Uterus (tissue), 4 donors: ENCODE measurements around the gene CCDC112. TPM values are rescaled to one million over a fixed set of nuclear protein-coding genes. Genes with fewer than 3 reads are reported as not detected.

Experiments used
- DNase-seq, 2 donors: peaks; one replicate each; pipeline ENCODE4 v3.0.0-alpha.2; 2019 to 2020
- H3K27ac ChIP-seq, 2 donors: fragments of 200-600 bp; sonication (generic); 1 replicate in 1 of 2; 2 replicates in 1 of 2; pipeline ENCODE4 v1.5.1; 2016 to 2018
- H3K27me3 ChIP-seq, 2 donors: fragments of 200-600 bp; sonication (generic); one replicate each; pipeline ENCODE4 v1.5.1; 2018 to 2019; ENCODE audit warnings: control low read depth in 1 of 2
- H3K36me3 ChIP-seq, 2 donors: fragments of 200-600 bp; sonication (generic); one replicate each; pipeline ENCODE4 v1.5.1; 2019; ENCODE audit warnings: control low read depth in 1 of 2
- H3K4me1 ChIP-seq, 2 donors: fragments of 200-600 bp; sonication (generic); one replicate each; pipeline ENCODE4 v1.5.1; 2018 to 2019; ENCODE audit warnings: control low read depth in 1 of 2
- H3K4me3 ChIP-seq, 2 donors: fragments of 200-600 bp; sonication (generic); 1 replicate in 1 of 2; 2 replicates in 1 of 2; pipeline ENCODE4 v1.5.1; 2018 to 2019; ENCODE audit warnings: mild to moderate bottlenecking in 1 of 2
- H3K9me3 ChIP-seq, 2 donors: fragments of 200-600 bp; sonication (generic); one replicate each; pipeline ENCODE4 v1.5.1; 2019; ENCODE audit warnings: control low read depth in 1 of 2
- CTCF ChIP-seq, 4 experiments: fragments of 200-600 bp in 2 of 4; fragments of 450-650 bp in 2 of 4; sonication (generic) in 2 of 4; IDR thresholded peaks; one replicate each; pipeline ENCODE4 v1.5.1; 2016 to 2019; ENCODE audit warnings: antibody characterized with exemption in 4 of 4, mild to moderate bottlenecking in 2 of 4, moderate library complexity in 1 of 4
- POLR2A ChIP-seq, 2 donors: fragments of 450-650 bp; IDR thresholded peaks; one replicate each; pipeline ENCODE4 v1.6.1; 2016; ENCODE audit warnings: antibody characterized with exemption in 2 of 2, mild to moderate bottlenecking in 1 of 2, moderate library complexity in 1 of 2
- intact Hi-C: fragments of 100-400 bp; cut with DNase I; formaldehyde crosslinking; loops from one replicate; pipeline ENCODE4 v1.15.1; 2023; ENCODE audit warnings: low total_unique reads
- total RNA-seq, 4 donors: library from RNA; depleted of rRNA in 3 of 4; stranded (reverse); fragments of >200 nt in 3 of 4; gene quantifications; one replicate each; pipeline versions ENCODE4 v1.1.0 to v1.2.4, GENCODE V29; 2014 to 2023
- donor health status: DM: yes; HTN: yes; CAD: no.

The CCDC112 gene
- total RNA-seq, 4 donors from 2014 or later, result 5.3 to 28.5 (median 16.3) TPM

- Histone ChIP-seq H3K27ac (no peak overlapping the region), H3K36me3 (no peaks in the 10 kb centered on the region), H3K4me3 (no peak overlapping the region), H3K27me3 (no peaks in the 10 kb centered on the region), H3K9me3 (no peaks in the 10 kb centered on the region), H3K4me1 (no peaks in the 10 kb centered on the region)
- TF ChIP-seq POLR2A (IDR thresholded peaks at IDR 0.05) (no peak), CTCF (IDR thresholded peaks at IDR 0.05) (no peak)
- DNase-seq, result no peak
- intact Hi-C loops, result no loop called here
Observed at GRCh38 chr5:115338851-115339250, 42.4 kb upstream of the CCDC112 start.

- no peaks in the 10 kb centered on the region for H3K9me3 ChIP-seq
- TF ChIP-seq CTCF (IDR thresholded peaks at IDR 0.05) (no peak), POLR2A (IDR thresholded peaks at IDR 0.05) (no peak)
- H3K36me3 ChIP-seq, result no peaks in the 10 kb centered on the region
- no peaks in the 10 kb centered on the region for H3K27me3 ChIP-seq
- no peak overlapping the region for H3K27ac ChIP-seq
- no peak overlapping the region for H3K4me3 ChIP-seq
- no peak for DNase-seq
- intact Hi-C loops, result no loop called here
- H3K4me1 ChIP-seq, result no peaks in the 10 kb centered on the region
Observed at GRCh38 chr5:115337882-115338281, 41.4 kb upstream of the CCDC112 start.

GRCh38 chr5:115336964-115337363, 40.5 kb upstream of the CCDC112 start:
- no peak for TF ChIP-seq POLR2A (IDR thresholded peaks at IDR 0.05)
- no peak for TF ChIP-seq CTCF (IDR thresholded peaks at IDR 0.05)
- H3K4me3 ChIP-seq, result no peak overlapping the region
- no peaks in the 10 kb centered on the region for H3K4me1 ChIP-seq
- no peaks in the 10 kb centered on the region for H3K36me3 ChIP-seq
- no peak for DNase-seq
- intact Hi-C loops, result no loop called here
- H3K27ac ChIP-seq, result no peak overlapping the region
- H3K9me3 ChIP-seq, result no peaks in the 10 kb centered on the region
- no peaks in the 10 kb centered on the region for H3K27me3 ChIP-seq

- Histone ChIP-seq H3K4me1 (no peaks in the 10 kb centered on the region), H3K36me3 (no peaks in the 10 kb centered on the region), H3K4me3 (no peak overlapping the region), H3K27ac (no peak overlapping the region), H3K27me3 (no peaks in the 10 kb centered on the region), H3K9me3 (no peaks in the 10 kb centered on the region)
- no peak for DNase-seq
- TF ChIP-seq CTCF (IDR thresholded peaks at IDR 0.05) (no peak), POLR2A (IDR thresholded peaks at IDR 0.05) (no peak)
- intact Hi-C loops, result no loop called here
Observed at GRCh38 chr5:115336201-115336720, 39.8 kb upstream of the CCDC112 start.

GRCh38 chr5:115335301-115335700, 38.8 kb upstream of the CCDC112 start:
- Histone ChIP-seq H3K4me1 (no peaks in the 10 kb centered on the region), H3K36me3 (no peaks in the 10 kb centered on the region), H3K9me3 (no peaks in the 10 kb centered on the region), H3K4me3 (no peak overlapping the region), H3K27me3 (no peaks in the 10 kb centered on the region), H3K27ac (no peak overlapping the region)
- DNase-seq, result no peak
- intact Hi-C loops, result no loop called here
- TF ChIP-seq POLR2A (IDR thresholded peaks at IDR 0.05), result no peak
- no peak for TF ChIP-seq CTCF (IDR thresholded peaks at IDR 0.05)
